GM20000 (cell line): ENCODE measurements around the gene ELK3.

ENCODE experiments used
- DNase-seq: peaks from one replicate; pipeline ENCODE4 v3.0.0; 2012; ENCODE audit warnings: low spot score
- CTCF ChIP-seq: IDR thresholded peaks from 2 replicates; pipeline ENCODE4 v1.5.1; 2012; ENCODE audit warnings: mild to moderate bottlenecking, control low read depth; ENCODE audit errors: extremely low read depth, missing control alignments

Gene ELK3

GRCh38 chr12:96271469-96272199, 77.5 kb downstream of the ELK3 start:
- TF ChIP-seq CTCF = no peak
- no peak for DNase-seq

DNA sequence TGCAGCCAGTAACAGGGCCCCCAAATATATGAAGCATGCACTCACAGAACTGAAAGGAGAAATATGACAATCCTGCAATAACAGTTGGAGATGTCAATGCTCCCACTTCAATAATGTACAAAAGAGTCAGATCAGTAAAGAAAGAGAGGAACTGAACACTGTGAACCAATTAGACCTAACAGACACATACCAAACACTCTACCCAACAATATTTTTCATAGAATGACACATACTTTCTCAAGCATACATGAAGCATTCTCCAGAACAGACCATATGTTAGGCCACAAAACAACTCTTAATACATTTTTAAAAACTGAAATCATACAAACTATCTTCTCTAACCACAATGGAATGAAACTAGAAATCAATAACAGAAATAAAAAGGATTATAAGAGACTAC, 80.2 kb downstream of the ELK3 start:
- no peak for DNase-seq
- TF ChIP-seq CTCF = no peak

- no peak for TF ChIP-seq CTCF
- no peak for DNase-seq
These were observed 91.0 kb downstream of the ELK3 start for GRCh38 chr12:96285158-96285557.

GRCh38 chr12:96289067-96289466, 94.9 kb downstream of the ELK3 start:
- DNase-seq = no peak
- TF ChIP-seq CTCF = no peak

DNA sequence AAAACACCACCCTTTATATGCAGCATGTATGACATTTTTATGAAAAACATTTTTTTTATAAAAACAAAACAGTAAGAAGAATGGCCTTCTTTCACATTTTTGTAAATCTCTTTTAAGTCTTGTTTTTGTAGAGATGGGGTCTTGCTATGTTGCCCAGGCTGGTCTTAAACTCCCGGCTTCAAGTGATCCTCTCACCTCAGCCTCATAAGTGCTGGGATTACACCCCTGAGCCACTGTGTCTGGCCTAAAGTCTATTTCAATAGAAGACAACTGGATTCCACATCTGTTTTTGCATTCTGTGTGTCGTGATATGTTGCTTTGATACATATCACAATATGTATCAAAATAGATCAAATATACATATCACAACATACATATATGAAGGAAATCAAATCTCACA, 98.9 kb downstream of the ELK3 start:
- no peak for TF ChIP-seq CTCF
- DNase-seq = no peak

DNA sequence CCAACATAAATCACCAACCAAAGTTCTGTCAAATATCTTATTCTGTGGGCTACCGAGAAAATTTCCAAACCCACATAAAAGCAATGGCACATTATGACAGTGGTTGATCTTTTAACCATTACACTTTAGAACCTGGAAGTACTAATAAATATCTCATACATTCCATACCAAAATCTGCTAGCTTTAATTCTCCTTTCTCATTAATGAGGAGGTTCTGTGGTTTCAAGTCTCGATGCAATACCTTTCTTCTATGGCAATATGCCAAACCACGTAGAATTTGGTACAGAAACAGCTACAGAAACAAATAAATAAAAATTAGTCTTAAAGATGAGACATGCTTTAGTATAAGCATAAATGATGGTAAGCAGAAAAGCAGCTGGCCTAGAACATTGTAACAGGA, 100.7 kb downstream of the ELK3 start:
- TF ChIP-seq CTCF = no peak
- no peak for DNase-seq

- DNase-seq = no peak
- TF ChIP-seq CTCF = no peak
These were observed 101.5 kb downstream of the ELK3 start for GRCh38 chr12:96295532-96296160.
